ENCODE results near the gene HOXA2. TPM values are rescaled to one million over a fixed set of nuclear protein-coding genes. Genes with fewer than 3 reads are reported as not detected.

HOXA2 gene
- total and polyA plus RNA-seq, 2 of the 8 experiments (the other 6 are each of a cell fraction or from before 2014, with no cell fraction given), result not detected

DNA sequence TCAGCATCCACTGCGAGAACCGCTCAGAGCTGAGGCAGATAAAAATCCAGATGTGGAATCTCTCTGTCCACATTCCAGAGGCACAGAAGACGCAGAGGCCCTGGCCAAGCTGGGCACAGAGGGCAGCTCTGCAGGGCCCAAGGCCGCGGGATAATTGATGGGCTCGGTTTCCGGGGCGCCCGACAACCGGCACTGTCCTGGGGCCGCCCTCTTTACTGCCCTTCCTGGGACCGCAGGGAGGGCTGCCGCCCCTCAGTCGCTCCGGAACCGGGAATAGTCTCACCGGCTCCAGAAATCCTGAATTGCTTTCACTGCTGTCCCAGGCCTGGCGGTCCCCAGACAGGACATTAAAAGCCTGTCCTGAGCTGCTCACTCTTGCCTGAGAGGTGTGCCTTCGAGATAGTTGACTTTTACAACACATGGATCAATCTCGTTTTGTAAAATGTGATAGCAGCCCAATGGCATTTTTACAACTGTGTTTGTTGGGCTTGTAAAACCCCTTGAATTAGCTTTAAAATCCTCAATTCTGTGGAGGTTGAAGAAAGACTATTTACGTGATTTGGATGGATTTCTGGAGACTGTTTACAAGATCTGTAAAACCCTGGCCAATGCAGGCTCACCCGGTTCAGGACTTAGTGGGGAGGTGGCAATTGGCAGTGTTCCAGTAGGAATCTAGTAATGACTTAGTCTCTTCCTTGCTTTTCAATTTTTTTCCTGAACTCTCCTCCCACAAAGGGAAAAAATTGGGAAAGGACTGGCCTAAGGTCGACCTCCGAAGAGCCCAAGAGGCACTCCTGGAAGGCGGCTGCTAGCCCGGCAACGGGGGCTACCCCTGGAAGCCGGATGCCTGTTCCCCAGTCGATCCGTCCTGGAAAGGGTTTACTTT lies 46.5 kb upstream of the HOXA2 start:
- Histone ChIP-seq H3K4me1 (replicated peaks in 1 of 4; ENCODE audit: control insufficient read depth in 3 of 4, insufficient read depth in 4 of 4, low read length in 3 of 4) (peaks cover 0 to 6% (median 3%) of the 10 kb centered on the region in 4 experiments; a peak in 3 of 7 replicates), H3K9me3 (ENCODE audit: insufficient read depth in 2 of 2, low read depth in 1 of 2, low read length in 1 of 2) (peaks cover 0 to 3% of the 10 kb centered on the region in 2 experiments; a peak in 1 of 4 replicates), H3K4ac (replicated peaks; ENCODE audit: insufficient read length, low read depth, low read length) (no peak overlapping the region), H4K20me1 (replicated peaks in 1 of 2; ENCODE audit: control insufficient read depth in 1 of 2, insufficient read depth in 2 of 2, low read length in 2 of 2) (peaks cover 24 to 42% of the 10 kb centered on the region in 2 experiments), H3K9ac (replicated peaks in 1 of 4; ENCODE audit: extremely low read depth in 1 of 4, low read depth in 3 of 4, low read length in 3 of 4) (no peak overlapping the region), H3K27me3 (replicated peaks in 1 of 4; ENCODE audit: control insufficient read depth in 3 of 4, extremely low read depth in 1 of 4, insufficient read depth in 3 of 4, low read length in 3 of 4) (peaks cover 97 to 100% (median 100%) of the 10 kb centered on the region in 4 experiments), H2BK15ac (ENCODE audit: low read length) (no peak overlapping the region), H2BK5ac (ENCODE audit: low read depth, low read length) (no peak overlapping the region), H3K56ac (replicated peaks; ENCODE audit: insufficient read length, low read depth, low read length) (no peak overlapping the region), H3K4me2 (ENCODE audit: insufficient read depth in 1 of 2, low read depth in 2 of 2, low read length in 2 of 2) (peak overlapping the region in 1 of 2 experiments; percentile 40; a peak in 1 of 4 replicates), H2AFZ (ENCODE audit: low read length) (no peak overlapping the region), H3K79me1 (ENCODE audit: low read depth, low read length) (no peaks in the 10 kb centered on the region), H2BK20ac (ENCODE audit: low read length) (no peak overlapping the region), H3K4me3 (ENCODE audit: extremely low read depth in 1 of 4, insufficient read depth in 2 of 4, low read depth in 3 of 4, low read length in 4 of 4) (no peak overlapping the region), H4K5ac (ENCODE audit: insufficient read length, low read depth, low read length) (no peak overlapping the region), H3K23me2 (ENCODE audit: low read depth, low read length) (peaks cover 2% of the 10 kb centered on the region; the same call in 1 of the 2 replicates), H4K8ac (ENCODE audit: extremely low read depth, insufficient read depth, low read length) (no peak overlapping the region), H2BK12ac (ENCODE audit: low read depth, low read length) (no peak overlapping the region), H3K14ac (ENCODE audit: insufficient read length) (no peak overlapping the region), H2AK5ac (ENCODE audit: low read depth, low read length) (no peak overlapping the region), H3K23ac (ENCODE audit: insufficient read length) (no peak overlapping the region), H3K18ac (ENCODE audit: extremely low read depth, low read length) (no peak overlapping the region), H3K79me2 (ENCODE audit: control insufficient read depth in 1 of 2, insufficient read depth in 2 of 2, low read length in 2 of 2) (no peaks in the 10 kb centered on the region), H3K36me3 (ENCODE audit: control insufficient read depth in 2 of 4, insufficient read depth in 4 of 4, low read length in 3 of 4) (no peaks in the 10 kb centered on the region; a peak in 1 of 8 replicates), H4K91ac (replicated peaks; ENCODE audit: insufficient read length, low read length) (no peak overlapping the region), H2BK120ac (replicated peaks; ENCODE audit: low read depth, low read length) (no peak overlapping the region), H3K27ac (ENCODE audit: low read depth, low read length) (no peak overlapping the region)
- peak; percentile 92 for TF ChIP-seq SUZ12 (IDR thresholded peaks at IDR 0.05; ENCODE audit: low read length)
- TF ChIP-seq POU5F1 (IDR thresholded peaks at IDR 0.05; ENCODE audit: low read depth, low read length), result no peak
- no peak for TF ChIP-seq SRF (IDR thresholded peaks at IDR 0.05; ENCODE audit: low read depth, low read length)
- TF ChIP-seq CREB1 (IDR thresholded peaks at IDR 0.05), result no peak
- no peak for TF ChIP-seq EP300 (IDR thresholded peaks at IDR 0.05; ENCODE audit: borderline replicate concordance in 1 of 2, low read depth in 2 of 2, low read length in 2 of 2)
- TF ChIP-seq CEBPB (IDR thresholded peaks at IDR 0.05; ENCODE audit: low read depth, low read length), result no peak
- no peak for TF ChIP-seq CHD1 (IDR thresholded peaks at IDR 0.05; ENCODE audit: low read depth, low read length)
- TF ChIP-seq HDAC6 (IDR thresholded peaks at IDR 0.05; ENCODE audit: low read depth, low read length), result no peak
- TF ChIP-seq EZH2 (IDR thresholded peaks at IDR 0.05; ENCODE audit: low read depth, low read length, severe bottlenecking), result peak; percentile 86
- peak in 1 of 2 experiments; percentile 46 for DNase-seq (ENCODE audit: low read depth in 1 of 2, low spot score in 2 of 2)
- FAIRE-seq, result no peak
- WGBS, 2 experiments (ENCODE audit: extremely low coverage in 1 of 2, insufficient coverage in 1 of 2, insufficient read length in 1 of 2, insufficient replicate concordance in 2 of 2, low coverage in 1 of 2, low lambda C conversion rate in 2 of 2, missing lambda C conversion rate in 1 of 2), result 24% methylated on average over 30 of the region's 30 CpGs; no CpG with 5 or more reads in 1 of the 2 experiments
- ChIA-PET POLR2A (ENCODE audit: partially characterized antibody) (no interaction called here), CTCF (ENCODE audit: partially characterized antibody) (interaction anchor here (0.7 to 12.5 kb wide), 17 partner anchors 8 to 779 kb away, joined by 3 to 123 read pairs (median 5); partner anchors contain the start of genes HOXA1, HOXA7 and HOXA9)
